Right renal cortex interstitium (tissue), 3 donors: ENCODE measurements around the gene A4GNT. TPM values are rescaled to one million over a fixed set of nuclear protein-coding genes. Genes with fewer than 3 reads are reported as not detected.
"Not testable (repeated sequence)": the region's sequence is repeated elsewhere in the genome, so short reads cannot be mapped to it uniquely, and the experiment has no call there.

Experiments
- DNase-seq, 3 donors: peaks; one replicate each; pipeline ENCODE4 v3.0.0-alpha.2; 2013; ENCODE audit warnings: low read depth in 3 of 3, low spot score in 2 of 3
- polyA plus RNA-seq, 3 donors: library from polyadenylated mRNA; unstranded; fragments of 120-200 nt; gene quantifications; one replicate each; pipeline ENCODE4 v1.2.1, GENCODE V29; 2013; ENCODE audit not compliant: insufficient read length in 3 of 3

A4GNT gene
- polyA plus RNA-seq, 3 donors = 0.83 to 1.4 (median 0.96) TPM

GRCh38 chr3:138124188-138124587, 8.0 kb downstream of the A4GNT start:
- DNase-seq = no peak

DNA sequence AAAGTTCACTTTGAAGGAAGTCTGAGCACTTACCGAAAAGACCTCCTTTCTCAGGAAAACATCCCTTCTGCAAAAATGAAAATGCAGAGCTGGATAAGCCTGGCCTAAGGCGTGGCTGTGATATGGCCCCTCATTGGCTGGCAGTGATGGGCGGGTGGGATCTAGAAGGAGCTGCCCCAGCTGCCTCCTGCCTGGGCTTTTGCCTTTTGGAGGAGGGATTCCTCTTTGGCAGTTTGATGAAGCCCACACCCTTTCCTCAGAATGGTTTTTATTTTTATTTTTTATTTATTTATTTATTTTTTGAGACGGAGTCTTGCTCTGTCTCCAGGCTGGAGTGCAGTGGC, 12.8 kb downstream of the A4GNT start:
- no peak for DNase-seq

DNA sequence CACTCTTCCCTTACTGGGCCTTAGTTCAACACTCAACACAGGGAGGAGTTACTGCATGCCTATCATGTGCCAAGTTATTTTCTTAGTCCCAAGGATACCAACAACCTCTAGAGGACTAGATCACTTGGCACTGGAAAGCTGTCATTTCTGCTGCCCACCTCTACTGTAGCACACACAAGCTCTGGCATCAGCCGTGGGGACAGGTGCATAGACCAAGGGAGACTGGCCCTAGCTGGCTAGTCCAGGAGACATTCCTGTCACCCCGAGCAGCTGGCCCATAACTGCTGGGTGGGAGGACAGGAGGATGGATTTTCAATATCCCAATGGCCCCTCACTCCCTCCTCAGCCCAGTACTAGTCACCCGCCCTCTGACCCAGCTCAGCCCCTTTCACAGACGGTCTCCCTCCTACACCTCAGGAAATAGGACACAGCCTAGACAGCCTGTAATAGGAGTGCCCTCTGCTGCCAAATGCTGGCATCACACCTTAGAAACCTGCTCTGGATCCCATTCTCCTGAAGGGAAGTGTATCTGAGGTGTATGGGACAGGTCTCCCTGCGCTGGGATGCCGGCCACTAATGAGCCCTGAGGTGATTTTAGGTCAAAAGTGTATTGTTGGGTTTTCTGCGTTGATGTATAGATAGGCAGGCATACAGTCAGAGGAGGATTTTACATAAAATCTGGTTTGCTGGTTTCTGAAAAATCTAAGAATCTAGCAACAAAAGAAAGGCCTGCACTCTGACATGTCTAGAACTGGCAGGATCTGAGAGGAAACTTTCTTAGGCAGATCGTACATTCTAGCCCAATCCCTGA, 13.4 kb downstream of the A4GNT start:
- DNase-seq = peak in 1 of 3 donors; percentile 55

DNA sequence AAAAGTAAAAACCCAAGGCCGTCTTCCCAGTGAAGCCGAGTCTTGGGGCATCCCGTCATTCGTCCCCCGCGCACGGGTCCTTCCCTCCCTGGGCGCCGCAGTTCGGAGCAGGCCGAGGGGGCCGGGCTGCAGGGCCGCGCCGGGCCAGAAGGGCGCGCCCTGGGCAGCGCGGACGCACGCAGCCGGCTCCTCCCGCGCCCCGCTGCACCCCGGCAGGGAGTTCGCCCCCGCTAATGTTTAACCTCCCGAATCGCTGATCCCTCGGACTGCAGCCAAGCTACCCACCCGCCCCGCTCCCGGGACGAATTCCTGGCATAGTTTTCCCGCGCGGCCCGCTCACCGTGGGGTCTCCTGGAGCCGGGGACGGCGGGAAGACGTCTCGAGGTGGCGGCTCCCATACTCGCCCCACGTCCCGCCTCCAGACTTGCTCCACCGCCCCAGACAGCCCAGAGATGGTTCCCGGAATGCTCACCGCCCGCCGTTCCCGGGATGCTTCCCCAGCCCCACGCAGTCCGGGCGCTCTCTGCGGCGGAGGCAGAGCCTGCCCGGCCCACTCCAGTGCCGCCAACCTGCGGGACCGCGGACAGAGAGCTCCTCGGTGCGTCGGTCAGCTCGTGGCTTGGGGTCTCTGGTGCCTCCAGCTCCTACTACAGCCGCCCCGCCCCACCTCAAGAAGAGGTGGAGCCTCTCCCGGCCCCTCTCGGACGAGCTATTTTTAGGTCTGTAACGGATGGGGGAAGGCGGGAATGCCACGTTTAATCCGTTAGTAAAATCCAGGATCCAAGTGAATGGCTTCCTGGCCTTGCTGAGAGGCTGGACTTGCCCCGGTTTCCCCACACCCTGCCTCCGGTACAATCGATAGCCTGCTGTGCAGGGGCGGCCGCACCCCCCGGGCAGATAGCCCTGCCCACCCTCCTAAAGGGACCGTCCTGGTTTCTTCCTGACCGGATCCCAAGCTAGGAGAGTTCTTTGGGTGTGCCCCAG, 16.9 kb downstream of the A4GNT start, which contains the start of gene DZIP1L:
DZIP1L (minus strand) TSS at position 621 of the 984 bp plus-strand sequence. CDS start 11,637 bp downstream, outside the sequence.
- DNase-seq = peak in 2 of 3 donors; percentile 58 to 61

- DNase-seq = no peak
Observed at GRCh38 chr3:138114431-138114918, 17.7 kb downstream of the A4GNT start.

GRCh38 chr3:138113326-138113725, 18.9 kb downstream of the A4GNT start:
- DNase-seq = peak in 2 of 3 donors; percentile 51 to 65

- DNase-seq = no peak
Observed at GRCh38 chr3:138112362-138112761, 19.8 kb downstream of the A4GNT start.

- DNase-seq = no peak
Observed at GRCh38 chr3:138105598-138105997, 26.6 kb downstream of the A4GNT start.

GRCh38 chr3:138103466-138103865, 28.7 kb downstream of the A4GNT start:
- no peak for DNase-seq

DNA sequence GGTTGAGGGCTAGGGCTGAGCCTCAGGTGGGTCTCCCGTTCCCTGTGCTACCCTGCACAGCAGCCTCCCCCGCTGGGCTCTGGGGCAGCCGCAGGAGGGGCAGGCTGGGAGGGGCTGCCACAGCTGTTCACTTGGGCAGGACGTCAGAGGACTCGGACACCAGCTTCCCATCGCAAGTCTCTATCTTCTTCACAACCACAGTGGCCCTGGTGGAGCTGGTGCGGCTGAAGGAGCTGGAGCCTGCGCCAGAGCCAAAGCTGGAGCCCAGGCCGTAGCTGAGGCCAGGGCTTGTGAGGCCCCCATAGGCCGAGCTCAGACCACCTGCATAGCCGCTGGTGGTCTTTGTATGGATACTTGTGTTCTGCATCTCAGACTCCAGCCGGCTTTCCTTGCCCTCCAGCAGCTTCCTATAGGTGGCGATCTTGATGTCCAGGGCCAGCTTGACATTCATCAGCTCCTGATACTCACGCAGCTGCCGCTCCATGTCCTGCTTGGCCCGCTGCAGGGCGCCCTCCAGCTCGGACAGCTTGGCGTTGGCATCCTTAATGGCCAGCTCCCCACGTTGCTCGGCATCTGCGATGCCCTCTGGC, 30.7 kb downstream of the A4GNT start:
- not testable (repeated sequence) for DNase-seq

DNA sequence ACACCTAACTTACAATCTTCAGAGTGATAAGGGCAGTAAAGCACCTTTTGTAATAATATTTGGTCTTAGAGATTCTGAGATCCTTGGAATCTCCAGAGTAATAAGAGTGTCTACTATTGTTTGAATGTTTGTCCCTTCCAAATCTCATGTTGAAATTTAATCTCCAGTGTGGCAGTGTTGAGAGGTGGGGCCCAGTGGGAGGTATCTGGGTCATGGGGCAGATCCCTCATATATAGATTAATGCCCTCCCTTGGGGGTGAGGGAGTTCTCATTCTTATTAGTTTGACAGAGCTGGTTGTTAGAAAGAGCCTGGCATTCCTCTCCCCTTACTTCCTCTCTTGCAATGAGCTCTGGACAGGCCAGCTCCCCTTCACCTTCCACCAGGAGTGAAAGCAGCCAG, 32.8 kb downstream of the A4GNT start:
- no peak for DNase-seq

- DNase-seq = no peak
Observed at GRCh38 chr3:138097192-138098172, 34.7 kb downstream of the A4GNT start.

DNA sequence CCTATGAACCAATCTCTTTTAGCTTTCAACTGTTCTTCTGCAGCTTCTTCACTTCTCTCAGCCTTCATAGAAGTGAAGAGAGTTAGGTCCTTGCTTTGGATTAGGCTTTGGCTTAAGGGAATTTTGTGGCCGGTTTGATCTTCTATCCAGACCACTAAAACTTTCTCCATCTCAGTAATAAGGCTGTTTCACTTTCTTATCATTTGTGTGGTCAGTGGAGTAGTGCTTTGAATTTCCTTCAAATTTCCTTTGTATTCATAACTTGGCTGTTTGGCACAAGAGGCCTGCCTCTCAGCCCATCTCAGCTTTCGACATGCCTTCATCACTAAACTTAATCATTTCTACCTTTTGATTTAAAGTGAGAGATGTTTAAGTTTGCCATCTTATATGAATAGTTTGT, 38.5 kb downstream of the A4GNT start:
- DNase-seq = no peak

DNA sequence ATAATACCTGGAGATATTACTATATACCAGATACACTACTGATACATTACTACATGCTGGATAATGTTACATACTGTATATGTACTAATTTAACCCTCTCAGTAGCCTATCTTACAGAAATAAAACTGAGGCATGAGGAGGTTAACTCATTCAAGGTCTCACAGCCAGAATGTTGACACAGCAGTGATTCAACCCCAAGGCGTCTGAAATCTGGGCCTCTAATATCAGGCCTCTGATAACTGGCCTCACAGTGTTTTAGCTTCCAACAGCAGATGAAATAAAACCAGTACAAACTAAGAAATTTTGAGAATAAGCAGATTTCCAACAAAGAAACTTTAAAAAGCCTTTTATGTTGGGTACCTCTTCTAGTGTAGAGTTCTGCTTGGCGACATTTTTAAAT, 40.2 kb downstream of the A4GNT start:
- DNase-seq = no peak

GRCh38 chr3:138089091-138089490, 43.1 kb downstream of the A4GNT start:
- DNase-seq = no peak

GRCh38 chr3:138085745-138086144, 46.4 kb downstream of the A4GNT start:
- not testable (repeated sequence) for DNase-seq

GRCh38 chr3:138084196-138084595, 48.0 kb downstream of the A4GNT start:
- no peak for DNase-seq

DNA sequence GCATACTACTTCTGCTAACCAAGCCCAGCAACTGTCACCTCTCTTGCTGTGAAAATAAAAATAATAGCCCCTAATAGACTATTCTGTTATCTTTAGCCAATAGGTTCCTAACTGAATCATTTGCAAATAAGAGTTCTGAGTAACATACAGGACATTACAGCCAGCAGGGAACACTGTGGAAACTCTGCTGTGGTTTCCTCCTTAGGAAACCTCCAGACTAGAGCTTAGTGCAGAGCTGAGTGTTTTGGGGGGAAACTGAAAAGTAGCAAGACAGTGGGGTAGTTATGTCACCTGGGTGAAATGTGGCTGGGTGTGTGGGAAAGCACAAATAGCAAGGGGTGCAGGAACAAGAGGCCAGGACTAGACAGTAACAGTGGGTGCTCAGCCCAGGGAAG, 49.2 kb downstream of the A4GNT start:
- no peak for DNase-seq

DNA sequence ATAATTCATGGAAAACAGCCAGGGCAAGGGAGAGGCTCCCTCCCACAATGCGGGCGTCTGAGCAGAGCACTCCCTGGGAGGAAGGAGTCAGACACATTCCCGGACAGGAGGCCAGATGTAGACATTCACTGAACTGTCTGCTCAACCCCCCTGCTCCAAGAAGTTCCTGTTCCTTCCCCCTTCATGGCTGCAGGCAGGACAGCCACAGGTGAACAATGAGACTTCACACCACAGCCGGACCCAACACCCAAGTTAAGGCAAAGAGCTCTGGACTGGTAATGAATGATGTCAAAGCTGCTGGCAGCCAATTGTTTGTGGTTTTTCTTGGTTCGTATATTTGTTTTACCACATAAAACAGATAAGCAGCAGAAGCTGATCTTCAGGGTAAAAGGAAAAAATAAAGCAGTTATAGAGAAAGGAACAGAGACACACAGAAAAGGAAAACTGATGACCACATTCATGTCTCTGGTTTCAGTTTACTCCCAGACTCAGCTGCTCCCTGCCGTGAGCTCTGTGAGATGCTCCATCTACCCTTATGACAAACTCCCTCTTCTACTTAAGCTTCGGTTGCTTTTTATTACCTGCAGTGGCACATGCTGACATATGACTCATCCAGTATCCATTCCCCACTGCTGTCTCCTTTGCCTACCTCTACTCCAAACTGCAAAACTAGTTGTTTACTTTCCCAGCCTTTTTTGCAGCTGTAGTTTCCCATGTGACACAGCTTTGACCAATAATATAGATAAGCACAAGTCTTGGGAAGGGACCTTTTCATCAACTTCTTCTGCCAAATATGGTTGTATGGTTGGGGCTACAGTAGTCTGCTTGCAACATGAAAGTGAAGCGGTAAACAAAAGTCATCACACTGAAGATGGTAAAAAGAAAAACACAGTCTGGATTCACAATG, 49.9 kb downstream of the A4GNT start:
- DNase-seq = no peak
